GM23248 (cell line): ENCODE results near the gene C1RL.

Experiments
- EZH2 ChIP-seq: fragments of 200-600 bp; sonication (generic); IDR thresholded peaks from 2 replicates; pipeline ENCODE4 v1.6.1; 2018; ENCODE audit warnings: antibody characterized with exemption, mild to moderate bottlenecking; ENCODE audit not compliant: insufficient read depth, poor library complexity, severe bottlenecking
- EZH2phosphoT487 ChIP-seq: fragments of 200-600 bp; sonication (generic); IDR thresholded peaks from 2 replicates; pipeline ENCODE4 v1.6.1; 2018; ENCODE audit warnings: antibody characterized with exemption, moderate library complexity, mild to moderate bottlenecking, low read depth; ENCODE audit not compliant: insufficient read depth

DNA sequence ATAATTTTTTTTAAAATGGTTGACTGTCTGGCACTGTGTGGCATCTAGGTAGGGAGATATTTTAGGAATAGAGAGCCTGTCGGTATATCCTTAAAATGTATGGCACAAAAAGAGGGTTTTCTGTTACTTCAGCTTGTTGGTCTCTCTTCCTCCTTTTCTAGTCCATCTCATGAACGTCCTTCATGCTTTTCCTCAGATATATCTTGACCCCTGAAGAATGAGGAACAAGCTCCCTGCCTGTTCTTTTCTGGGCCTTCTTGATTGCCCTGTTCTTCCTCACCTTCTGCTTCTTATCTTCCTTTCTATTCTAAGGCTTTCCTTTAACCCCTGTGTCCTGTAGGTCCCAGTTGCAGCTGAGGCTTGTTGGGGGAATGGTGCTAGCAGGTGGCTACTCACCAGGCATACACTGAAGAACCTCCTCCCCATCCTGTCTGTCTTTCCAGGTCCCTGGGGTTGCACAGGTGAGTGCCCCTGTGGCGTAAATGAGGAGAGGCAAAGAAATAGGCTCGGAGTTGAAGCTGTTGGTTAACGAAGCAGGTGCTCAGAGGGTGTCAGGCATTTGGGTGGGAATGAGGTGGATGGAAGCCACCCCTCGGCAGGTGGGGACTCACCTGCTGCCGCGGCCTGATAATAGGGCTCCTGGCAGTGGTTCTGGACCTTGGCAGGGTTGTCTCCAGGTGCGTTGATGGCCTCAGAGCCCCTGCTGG is 9.6 kb downstream of the C1RL start:
- TF ChIP-seq EZH2 (no peak), EZH2phosphoT487 (no peak)
